NCI-H226 (cell line): Measurements from ENCODE around the gene PLPP4.
A peak's percentile ranks its signal among the peaks of the same experiment; 100 is the strongest.

Experiments used
- DNase-seq: peaks from one replicate; pipeline ENCODE4 v3.0.0-alpha.2; 2015

Gene PLPP4

DNA sequence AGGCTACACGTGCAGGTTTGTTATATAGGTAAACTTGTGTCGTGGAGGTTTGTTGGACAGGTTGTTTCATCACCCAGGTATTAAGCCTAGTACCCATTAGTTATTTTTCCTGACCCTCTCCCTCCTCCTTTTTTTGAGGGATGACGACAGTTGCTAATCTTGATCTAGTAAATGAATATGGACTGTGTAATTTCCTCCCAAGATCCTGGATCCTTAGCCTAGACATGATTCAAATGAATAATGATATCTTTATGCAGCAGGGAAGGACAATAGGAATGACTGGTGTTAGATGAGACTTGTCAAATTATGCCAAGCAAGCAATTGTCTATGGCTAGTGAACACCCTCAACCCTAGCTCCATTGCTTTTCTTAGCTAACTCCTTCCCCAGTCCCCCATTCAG lies 156.2 kb downstream of the PLPP4 start:
- DNase-seq: peak; percentile 10

DNA sequence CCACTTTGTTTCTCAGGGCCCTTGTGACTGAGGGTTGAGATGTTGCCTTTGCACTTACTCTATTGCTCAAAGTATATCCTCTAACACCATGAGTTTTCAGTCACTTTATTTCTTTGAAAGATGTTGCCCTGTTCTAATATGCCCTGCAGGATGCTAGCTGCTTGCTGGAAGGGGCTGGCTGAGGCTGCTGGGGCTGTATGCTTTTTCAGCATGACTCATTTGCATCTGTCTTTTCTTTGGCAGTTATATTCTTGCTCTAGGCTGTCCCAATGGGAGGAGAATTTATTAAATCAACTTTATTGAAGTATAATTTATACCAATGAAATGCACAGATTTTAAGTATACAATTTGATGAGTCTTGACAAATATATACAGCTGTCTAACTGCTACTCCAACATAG lies 157.7 kb downstream of the PLPP4 start:
- no peak for DNase-seq

DNA sequence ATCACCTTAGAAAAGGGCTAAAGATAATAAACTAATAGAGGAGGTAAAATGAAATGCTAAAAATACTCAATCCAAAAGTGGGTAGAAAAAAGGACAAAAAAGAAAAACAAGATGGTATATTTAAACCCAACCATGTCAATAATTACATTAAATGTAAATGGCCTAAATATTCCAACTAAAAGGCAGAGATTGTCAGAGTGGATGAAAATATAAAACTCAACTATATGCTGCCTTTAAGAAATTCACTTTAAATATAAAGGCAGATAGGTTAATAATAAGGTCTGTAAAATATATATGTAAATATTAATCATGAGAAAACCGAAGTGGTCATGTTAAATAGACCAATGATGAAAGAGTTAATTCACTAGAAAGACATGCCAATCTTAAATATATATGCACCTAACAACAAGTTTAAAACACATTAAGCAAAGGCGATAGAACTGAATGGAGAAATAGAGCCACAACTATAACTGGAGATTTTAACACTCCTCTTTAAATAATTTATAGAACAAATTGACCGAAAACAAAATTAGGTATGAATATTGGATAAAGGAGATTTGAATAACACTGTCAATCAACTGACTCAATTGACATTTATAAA lies 159.4 kb downstream of the PLPP4 start:
- no peak for DNase-seq

DNA sequence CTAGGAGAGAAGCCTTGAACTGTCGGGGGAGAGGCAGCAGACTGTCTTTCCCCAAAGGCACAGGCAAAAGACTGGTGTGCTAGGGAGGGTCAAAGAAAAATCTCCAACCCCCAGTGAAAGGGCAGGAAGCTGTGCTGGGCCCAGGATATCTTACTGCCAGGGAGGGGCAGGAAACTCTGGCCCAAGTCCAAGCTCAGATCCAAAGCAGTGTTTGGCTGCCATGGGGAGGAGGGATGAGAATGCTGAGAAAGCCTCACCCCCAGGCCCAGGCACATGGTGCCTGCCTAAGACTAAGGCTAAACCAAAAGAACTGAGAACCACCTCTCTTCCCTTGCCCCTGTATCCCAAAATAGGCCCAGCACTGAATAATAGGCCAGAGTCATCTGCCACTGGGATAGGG lies 171.2 kb downstream of the PLPP4 start:
- no peak for DNase-seq

DNA sequence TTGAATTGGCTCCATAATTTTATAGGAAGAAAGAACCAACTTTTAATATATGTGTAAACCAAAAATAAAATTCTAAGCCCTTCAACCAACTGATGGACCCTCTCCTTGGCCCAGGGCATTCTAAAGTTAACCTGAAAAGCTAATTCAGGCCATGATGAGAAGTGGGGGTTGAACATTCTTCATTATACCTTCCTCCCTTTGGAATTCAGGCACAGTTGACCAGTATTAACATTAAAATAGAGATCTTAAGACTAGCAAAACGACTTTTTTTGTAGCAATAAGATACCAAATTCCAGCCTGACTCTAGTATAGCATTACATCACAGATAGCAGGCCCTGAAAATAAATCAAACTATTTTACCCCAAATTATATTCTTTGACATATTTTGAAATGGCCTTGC lies 173.2 kb downstream of the PLPP4 start:
- DNase-seq: no peak

DNA sequence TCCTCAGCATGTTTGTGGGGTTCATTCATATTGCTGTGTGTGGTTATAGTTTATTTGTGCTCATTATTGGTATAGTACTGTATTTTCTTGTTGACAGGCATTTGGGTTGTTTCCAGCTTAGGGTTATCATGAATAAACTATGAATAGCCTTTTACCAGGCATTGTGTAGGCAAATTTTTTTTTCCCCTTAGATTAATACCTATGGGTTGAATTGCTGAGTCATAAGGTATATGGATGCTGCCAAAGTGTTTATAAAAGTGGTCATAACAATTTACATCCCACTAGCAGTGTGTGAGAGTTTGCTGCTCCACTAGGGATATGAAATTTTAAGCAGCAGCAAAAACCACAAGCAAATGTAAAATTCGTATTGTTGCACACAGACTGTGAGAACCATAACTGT lies 175.0 kb downstream of the PLPP4 start:
- no peak for DNase-seq

DNA sequence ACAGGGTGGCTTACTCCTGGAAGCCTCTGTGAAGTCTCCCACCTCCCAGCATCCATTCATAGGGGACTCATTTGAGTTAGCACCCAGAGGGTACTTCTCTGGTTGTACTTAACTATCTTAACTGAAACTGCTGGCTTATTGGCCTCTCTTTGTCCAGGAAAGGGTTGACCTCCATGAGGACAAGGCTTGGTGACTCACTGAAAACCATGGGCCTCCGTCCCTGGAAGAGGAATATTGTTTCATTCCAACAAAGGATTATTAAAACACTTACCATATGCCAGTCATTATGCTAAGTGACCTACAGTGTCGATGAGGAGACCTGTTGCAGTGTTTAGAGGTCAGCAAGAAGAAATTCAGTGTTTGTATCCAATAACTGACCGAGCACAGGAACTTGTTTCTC lies 175.9 kb downstream of the PLPP4 start:
- no peak for DNase-seq

DNA sequence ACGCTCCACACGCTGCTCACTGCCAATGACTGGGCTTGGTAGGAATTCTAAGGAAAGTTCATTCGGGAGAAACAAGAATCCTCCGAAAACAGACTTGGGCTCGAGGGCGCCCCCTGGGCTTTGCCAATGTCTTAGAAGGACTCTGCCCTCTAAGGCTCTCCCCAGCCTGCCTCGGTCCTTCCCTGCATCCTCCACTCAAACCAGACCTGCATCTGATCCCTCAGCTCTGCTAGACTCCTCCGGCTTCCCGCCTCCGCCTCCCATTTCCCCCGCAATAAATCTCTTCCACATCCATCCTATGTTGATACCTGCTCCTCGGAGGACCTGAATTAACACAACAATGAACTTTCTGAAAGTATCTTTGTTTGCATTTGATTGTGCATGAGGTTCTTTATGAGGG lies 177.6 kb downstream of the PLPP4 start:
- no peak for DNase-seq
